Natural killer cell (primary cell): ENCODE results near the gene MID1. TPM values are rescaled to one million over a fixed set of nuclear protein-coding genes. Genes with fewer than 3 reads are reported as not detected.
A peak's percentile ranks its signal among the peaks of the same experiment; 100 is the strongest.

ENCODE experiments used
- ATAC-seq, 3 donors: fragments of 150-1000 bp in 2 of 3; fragments of 200-7000 bp in 1 of 3; cut with Tn5 transposase; 1 replicate in 1 of 3; 2 replicates in 2 of 3; pipeline ENCODE4 v1.10.0; 2021; ENCODE audit warnings: mild to moderate bottlenecking in 2 of 3, moderate library complexity in 2 of 3
- DNase-seq, 2 donors: peaks; one replicate each; pipeline versions ENCODE4 v3.0.0 to v3.0.0-alpha.2; 2013 to 2021; ENCODE audit warnings: mixed read lengths in 1 of 2
- H3K27ac ChIP-seq: one replicate; pipeline ENCODE4 v1.5.1; 2013; ENCODE audit warnings: mild to moderate bottlenecking, low read length
- H3K27me3 ChIP-seq: one replicate; pipeline ENCODE4 v1.6.1; 2013; ENCODE audit warnings: low read length; ENCODE audit not compliant: control insufficient read depth, insufficient read depth
- H3K36me3 ChIP-seq: one replicate; pipeline ENCODE4 v1.6.1; 2013; ENCODE audit warnings: low read length; ENCODE audit not compliant: control insufficient read depth, insufficient read depth
- H3K4me1 ChIP-seq: one replicate; pipeline ENCODE4 v1.6.1; 2013; ENCODE audit warnings: low read length; ENCODE audit not compliant: control insufficient read depth, insufficient read depth
- H3K4me3 ChIP-seq: one replicate; pipeline ENCODE4 v1.5.1; 2013; ENCODE audit warnings: low read length
- H3K9me3 ChIP-seq: one replicate; pipeline ENCODE4 v1.6.1; 2013; ENCODE audit warnings: low read length; ENCODE audit not compliant: control insufficient read depth, insufficient read depth
- H3K27ac Mint-ChIP-seq, 2 donors: one replicate each; pipeline ENCODE4 v1.8.0; 2022; ENCODE audit warnings: mild to moderate bottlenecking in 2 of 2, mixed read lengths in 2 of 2, moderate library complexity in 1 of 2
- H3K27me3 Mint-ChIP-seq, 2 donors: one replicate each; pipeline ENCODE4 v1.8.0; 2022; ENCODE audit warnings: low read depth in 2 of 2, mixed read lengths in 2 of 2
- H3K36me3 Mint-ChIP-seq: one replicate; pipeline ENCODE4 v1.8.0; 2022; ENCODE audit warnings: mixed read lengths
- H3K4me1 Mint-ChIP-seq, 2 donors: one replicate each; pipeline ENCODE4 v1.8.0; 2022; ENCODE audit warnings: mixed read lengths in 2 of 2
- H3K4me3 Mint-ChIP-seq: one replicate; pipeline ENCODE4 v1.8.0; 2022; ENCODE audit warnings: mild to moderate bottlenecking, moderate library complexity, mixed read lengths
- H3K9me3 Mint-ChIP-seq, 2 donors: one replicate each; pipeline ENCODE4 v1.8.0; 2022; ENCODE audit warnings: mixed read lengths in 2 of 2
- CTCF ChIP-seq: fragments of 200-600 bp; IDR thresholded peaks from one replicate; pipeline ENCODE4 v1.8.0; 2022; ENCODE audit warnings: antibody characterized with exemption
- WGBS: methylation state at CpG from one replicate; pipeline ENCODE4 v1.1.7; 2013; ENCODE audit warnings: missing lambda C conversion rate; ENCODE audit not compliant: insufficient coverage; 5-methylcytosine and 5-hydroxymethylcytosine counted together
- intact Hi-C: fragments of 100-400 bp; cut with micrococcal nuclease; formaldehyde crosslinking; loops from one replicate; pipeline ENCODE4 v1.14.2; 2022
- total RNA-seq, 4 donors: library from RNA; stranded (reverse); fragments of 120-200 nt in 1 of 4; gene quantifications; one replicate each; pipeline versions ENCODE4 v1.2.3 to v1.2.4, GENCODE V29; 2013 to 2022

MID1 gene
- total RNA-seq, 3 donors from 2014 or later (not counting 1 experiment from before 2014, with no cell fraction given): not detected

- H3K36me3 ChIP-seq: no peaks in the 10 kb centered on the region
- H3K4me1 Mint-ChIP-seq: no peaks in the 10 kb centered on the region
- no peaks in the 10 kb centered on the region for H3K36me3 Mint-ChIP-seq
- H3K4me1 ChIP-seq: no peaks in the 10 kb centered on the region
- no peak overlapping the region for H3K4me3 ChIP-seq
- no peak overlapping the region for H3K4me3 Mint-ChIP-seq
- 100% methylated on average over 1 of the region's 1 CpG for WGBS
- H3K27ac ChIP-seq: no peak overlapping the region
- no peak for ATAC-seq
- H3K9me3 Mint-ChIP-seq: no peaks in the 10 kb centered on the region
- H3K27me3 Mint-ChIP-seq: peaks cover 2 to 9% of the 10 kb centered on the region in 2 donors
- no peak for TF ChIP-seq CTCF
- H3K27me3 ChIP-seq: no peaks in the 10 kb centered on the region
- H3K9me3 ChIP-seq: no peaks in the 10 kb centered on the region
- H3K27ac Mint-ChIP-seq: no peak overlapping the region
- intact Hi-C loops: no loop called here
- no peak for DNase-seq
Observed at GRCh38 chrX:10600479-10600878, 19.9 kb downstream of the MID1 start.

GRCh38 chrX:10598540-10598939, 21.8 kb downstream of the MID1 start:
- Histone ChIP-seq H3K27me3 (no peaks in the 10 kb centered on the region), H3K27ac (no peak overlapping the region), H3K36me3 (no peaks in the 10 kb centered on the region), H3K4me1 (no peaks in the 10 kb centered on the region), H3K9me3 (no peaks in the 10 kb centered on the region), H3K4me3 (no peak overlapping the region)
- no peaks in the 10 kb centered on the region for H3K36me3 Mint-ChIP-seq
- 70% methylated on average over 4 of the region's 5 CpGs for WGBS
- H3K27me3 Mint-ChIP-seq: peaks cover 2 to 6% of the 10 kb centered on the region in 2 donors
- TF ChIP-seq CTCF: no peak
- no peaks in the 10 kb centered on the region for H3K4me1 Mint-ChIP-seq
- intact Hi-C loops: no loop called here
- H3K9me3 Mint-ChIP-seq: no peaks in the 10 kb centered on the region
- no peak overlapping the region for H3K27ac Mint-ChIP-seq
- ATAC-seq (no peak), DNase-seq (no peak)
- H3K4me3 Mint-ChIP-seq: no peak overlapping the region

GRCh38 chrX:10597871-10598270, 22.5 kb downstream of the MID1 start:
- DNase-seq (peak in 1 of 2 donors; percentile 2), ATAC-seq (no peak)
- no peaks in the 10 kb centered on the region for H3K36me3 Mint-ChIP-seq
- Histone ChIP-seq H3K9me3 (no peaks in the 10 kb centered on the region), H3K4me3 (no peak overlapping the region), H3K27me3 (no peaks in the 10 kb centered on the region), H3K36me3 (no peaks in the 10 kb centered on the region), H3K27ac (no peak overlapping the region), H3K4me1 (no peaks in the 10 kb centered on the region)
- H3K4me3 Mint-ChIP-seq: no peak overlapping the region
- no peaks in the 10 kb centered on the region for H3K9me3 Mint-ChIP-seq
- no peak overlapping the region for H3K27ac Mint-ChIP-seq
- TF ChIP-seq CTCF: no peak
- no peaks in the 10 kb centered on the region for H3K4me1 Mint-ChIP-seq
- WGBS: 67% methylated on average over 1 of the region's 1 CpG
- H3K27me3 Mint-ChIP-seq: no peaks in the 10 kb centered on the region
- intact Hi-C loops: no loop called here
